Liver (tissue), 9 donors: ENCODE measurements around the gene COX8A. TPM values are rescaled to one million over a fixed set of nuclear protein-coding genes. Genes with fewer than 3 reads are reported as not detected.

Experiments used
- DNase-seq: peaks from one replicate; pipeline ENCODE4 v3.0.0-alpha.2; 2017; ENCODE audit warnings: low spot score
- H3K27ac ChIP-seq, 2 donors: one replicate each; pipeline ENCODE4 v1.7.0; 2013; ENCODE audit warnings: inconsistent platforms in 2 of 2, low read length in 2 of 2, control low read depth in 1 of 2, low read depth in 1 of 2, mild to moderate bottlenecking in 1 of 2
- H3K27me3 ChIP-seq, 4 donors: one replicate each; pipeline versions ENCODE4 v1.6.1 to v1.7.0; 2013; ENCODE audit warnings: low read length in 3 of 4, inconsistent platforms in 1 of 4, mild to moderate bottlenecking in 1 of 4, moderate library complexity in 1 of 4; ENCODE audit not compliant: control insufficient read depth in 4 of 4, insufficient read depth in 4 of 4
- H3K36me3 ChIP-seq, 4 donors: one replicate each; pipeline versions ENCODE4 v1.6.1 to v1.7.0; 2013; ENCODE audit warnings: low read length in 3 of 4, mild to moderate bottlenecking in 3 of 4, low read depth in 1 of 4, moderate library complexity in 1 of 4; ENCODE audit not compliant: control insufficient read depth in 4 of 4, insufficient read depth in 3 of 4
- H3K4me1 ChIP-seq, 4 donors: one replicate each; pipeline versions ENCODE4 v1.6.1 to v1.7.0; 2013; ENCODE audit warnings: low read length in 3 of 4, mild to moderate bottlenecking in 3 of 4, moderate library complexity in 1 of 4; ENCODE audit not compliant: control insufficient read depth in 4 of 4, insufficient read depth in 4 of 4
- H3K4me3 ChIP-seq, 3 donors: one replicate each; pipeline versions ENCODE4 v1.6.1 to v1.7.0; 2013; ENCODE audit warnings: low read length in 3 of 3, control low read depth in 1 of 3, low read depth in 1 of 3, mild to moderate bottlenecking in 1 of 3
- H3K9ac ChIP-seq, 2 donors: one replicate each; pipeline ENCODE4 v1.7.0; 2013; ENCODE audit warnings: low read length in 2 of 2, mild to moderate bottlenecking in 2 of 2, moderate library complexity in 2 of 2, control low read depth in 1 of 2, low read depth in 1 of 2
- H3K9me3 ChIP-seq, 4 donors: one replicate each; pipeline versions ENCODE4 v1.6.1 to v1.7.0; 2013; ENCODE audit warnings: low read length in 3 of 4; ENCODE audit not compliant: control insufficient read depth in 4 of 4
- ATF3 ChIP-seq: IDR thresholded peaks from 2 replicates; pipeline ENCODE4 v1.6.1; 2016; ENCODE audit warnings: antibody characterized with exemption
- CTCF ChIP-seq: fragments of 150-350 bp; IDR thresholded peaks from 2 replicates; pipeline ENCODE4 v1.5.1; 2017; ENCODE audit warnings: improper control_type of control experiment, low read depth, low read length; ENCODE audit not compliant: missing input control
- EGR1 ChIP-seq, 2 donors: IDR thresholded peaks; 2 replicates each; pipeline ENCODE4 v1.6.1; 2016 to 2018; ENCODE audit warnings: antibody characterized with exemption in 2 of 2, low read depth in 2 of 2
- FOXA1 ChIP-seq: IDR thresholded peaks from 2 replicates; pipeline ENCODE4 v1.6.1; 2016; ENCODE audit warnings: antibody characterized with exemption
- GABPA ChIP-seq, 2 donors: IDR thresholded peaks in 1 of 2; conservative IDR thresholded peaks in 1 of 2; 2 replicates each; pipeline ENCODE4 v1.6.1; 2016; ENCODE audit warnings: antibody characterized with exemption in 2 of 2, mild to moderate bottlenecking in 1 of 2, moderate library complexity in 1 of 2
- HNF4A ChIP-seq, 2 donors: conservative IDR thresholded peaks; 2 replicates each; pipeline ENCODE4 v1.6.1; 2016; ENCODE audit warnings: antibody characterized with exemption in 2 of 2, mild to moderate bottlenecking in 2 of 2
- HNF4G ChIP-seq: IDR thresholded peaks from 2 replicates; pipeline ENCODE4 v1.6.1; 2016; ENCODE audit warnings: antibody characterized with exemption
- NR2F2 ChIP-seq: IDR thresholded peaks from 2 replicates; pipeline ENCODE4 v1.6.1; 2016; ENCODE audit warnings: antibody characterized with exemption
- REST ChIP-seq: IDR thresholded peaks from 2 replicates; pipeline ENCODE4 v1.6.1; 2016; ENCODE audit warnings: antibody characterized with exemption, mild to moderate bottlenecking
- RXRA ChIP-seq, 2 donors: IDR thresholded peaks; 2 replicates each; pipeline ENCODE4 v1.6.1; 2017 to 2018; ENCODE audit warnings: antibody characterized with exemption in 2 of 2, mild to moderate bottlenecking in 1 of 2
- SP1 ChIP-seq: IDR thresholded peaks from 2 replicates; pipeline ENCODE4 v1.6.1; 2018; ENCODE audit warnings: antibody characterized with exemption, mild to moderate bottlenecking
- TAF1 ChIP-seq: conservative IDR thresholded peaks from 2 replicates; pipeline ENCODE4 v1.6.1; 2016; ENCODE audit warnings: antibody characterized with exemption, mild to moderate bottlenecking
- YY1 ChIP-seq: IDR thresholded peaks from 2 replicates; pipeline ENCODE4 v1.6.1; 2016; ENCODE audit warnings: antibody characterized with exemption, mild to moderate bottlenecking
- ZBTB33 ChIP-seq: IDR thresholded peaks from 2 replicates; pipeline ENCODE4 v1.6.1; 2016; ENCODE audit warnings: antibody characterized with exemption
- WGBS: extraction: QIAGEN DNeasy Blood & Tissue Kit; methylation state at CpG from one replicate; pipeline ENCODE4 v1.1.7; 2013; 5-methylcytosine and 5-hydroxymethylcytosine counted together
- polyA plus RNA-seq, 2 donors: library from polyadenylated mRNA; stranded (reverse) in 1 of 2; unstranded in 1 of 2; fragments of 200-250 nt in 1 of 2; fragments of >200 nt in 1 of 2; fragmentation: Nextera tagmentation in 1 of 2; extraction: Ambion mirVana in 1 of 2; gene quantifications; one replicate each; pipeline versions ENCODE4 v1.2.1 to v1.2.3, GENCODE V29; 2013 to 2015
- total RNA-seq, 2 donors: library from RNA; depleted of rRNA; stranded (reverse); fragments of >200 nt; gene quantifications; one replicate each; pipeline ENCODE4 v1.2.3, GENCODE V29; 2014
- donor health status: healthy.
- donor health status: healthy.
- donor health status: healthy.
- donor health status: healthy.
- donor health status: healthy.

COX8A gene
- total and polyA plus RNA-seq, 4 donors, result 250 to 586 (median 363) TPM

GRCh38 chr11:64009710-64010109 lies 35.3 kb downstream of the COX8A start:
- WGBS, result 97% methylated on average over 8 of the region's 8 CpGs
- Histone ChIP-seq H3K9me3 (no peaks in the 10 kb centered on the region), H3K36me3 (no peaks in the 10 kb centered on the region), H3K4me3 (no peak overlapping the region), H3K27me3 (no peaks in the 10 kb centered on the region), H3K4me1 (peaks cover 3 to 15% (median 9%) of the 10 kb centered on the region in 4 donors), H3K9ac (no peak overlapping the region), H3K27ac (no peak overlapping the region)
- TF ChIP-seq YY1, result no peak
- TF ChIP-seq HNF4A (conservative IDR thresholded peaks at IDR 0.05), result no peak
- TF ChIP-seq RXRA (IDR thresholded peaks at IDR 0.05), result no peak
- TF ChIP-seq NR2F2, result no peak
- DNase-seq, result no peak

GRCh38 chr11:64010783-64011182 lies 36.4 kb downstream of the COX8A start:
- no peaks in the 10 kb centered on the region for H3K36me3 ChIP-seq
- TF ChIP-seq TAF1, result no peak
- no peak for TF ChIP-seq EGR1 (IDR thresholded peaks at IDR 0.05; ENCODE audit: low read depth in 2 of 2)
- TF ChIP-seq ATF3, result no peak
- no peak for TF ChIP-seq CTCF
- TF ChIP-seq HNF4G, result no peak
- no peak for TF ChIP-seq REST
- TF ChIP-seq SP1, result no peak
- H3K27ac ChIP-seq, result no peak overlapping the region
- no peak overlapping the region for H3K9ac ChIP-seq
- no peaks in the 10 kb centered on the region for H3K9me3 ChIP-seq
- H3K4me1 ChIP-seq, result peaks cover 3 to 15% (median 9%) of the 10 kb centered on the region in 4 donors
- no peaks in the 10 kb centered on the region for H3K27me3 ChIP-seq
- DNase-seq, result no peak
- WGBS, result 97% methylated on average over 2 of the region's 2 CpGs
- no peak overlapping the region for H3K4me3 ChIP-seq

- Histone ChIP-seq H3K4me1 (peaks cover 3 to 15% (median 9%) of the 10 kb centered on the region in 4 donors), H3K9me3 (no peaks in the 10 kb centered on the region), H3K27me3 (no peaks in the 10 kb centered on the region), H3K4me3 (no peak overlapping the region), H3K9ac (no peak overlapping the region), H3K36me3 (no peaks in the 10 kb centered on the region), H3K27ac (no peak overlapping the region)
- WGBS, result 92% methylated on average over 8 of the region's 8 CpGs
- TF ChIP-seq ZBTB33 (no peak), NR2F2 (no peak), EGR1 (IDR thresholded peaks at IDR 0.05; ENCODE audit: low read depth in 2 of 2) (no peak), HNF4A (conservative IDR thresholded peaks at IDR 0.05) (no peak), FOXA1 (no peak), GABPA (IDR thresholded peaks at IDR 0.05 in 1 of 2, conservative IDR thresholded peaks at IDR 0.05 in 1 of 2) (no peak)
- DNase-seq, result no peak
Observed at GRCh38 chr11:64011371-64011770, 37.0 kb downstream of the COX8A start.
